GM23338 (cell line): Measurements from ENCODE around the gene SLC47A1. TPM values are rescaled to one million over a fixed set of nuclear protein-coding genes. Genes with fewer than 3 reads are reported as not detected.

Source experiments
- ATAC-seq: fragments of 200-7000 bp; cut with Tn5 transposase; 3 replicates; pipeline ENCODE4 v1.9.1; 2020
- DNase-seq: peaks from one replicate; pipeline ENCODE4 v3.0.0-alpha.2; 2015; ENCODE audit warnings: low spot score
- H2AFZ ChIP-seq: fragments of 200-600 bp; sonication (generic); 2 replicates; pipeline ENCODE4 v1.8.0; 2016; ENCODE audit warnings: antibody characterized with exemption, mild to moderate bottlenecking, moderate library complexity
- H3F3A ChIP-seq: fragments of 200-600 bp; sonication (generic); replicated peaks from 2 replicates; pipeline ENCODE4 v1.8.0; 2017; ENCODE audit warnings: antibody characterized with exemption, mixed run types, low read depth
- H3K27ac ChIP-seq: fragments of 200-600 bp; sonication (generic); 2 replicates; pipeline ENCODE4 v1.6.1; 2016; ENCODE audit warnings: low read depth
- H3K27me3 ChIP-seq: fragments of 200-600 bp; sonication (generic); 2 replicates; pipeline ENCODE4 v1.8.0; 2016; ENCODE audit warnings: mild to moderate bottlenecking, mixed run types, moderate library complexity; ENCODE audit not compliant: insufficient read depth
- H3K36me3 ChIP-seq: fragments of 200-600 bp; sonication (generic); 2 replicates; pipeline ENCODE4 v1.8.0; 2016; ENCODE audit warnings: mild to moderate bottlenecking; ENCODE audit not compliant: insufficient read depth
- H3K4me1 ChIP-seq: fragments of 200-600 bp; sonication (generic); 2 replicates; pipeline ENCODE4 v1.8.0; 2016; ENCODE audit warnings: mild to moderate bottlenecking, moderate library complexity; ENCODE audit not compliant: insufficient read depth
- H3K4me2 ChIP-seq: fragments of 200-600 bp; sonication (generic); 2 replicates; pipeline ENCODE4 v1.7.1; 2017; ENCODE audit warnings: mixed run types
- H3K4me3 ChIP-seq: fragments of 200-600 bp; sonication (generic); 2 replicates; pipeline ENCODE4 v1.6.1; 2016; ENCODE audit warnings: mixed run types
- H3K79me2 ChIP-seq: fragments of 200-600 bp; sonication (generic); replicated peaks from 2 replicates; pipeline ENCODE4 v1.8.0; 2017; ENCODE audit warnings: mild to moderate bottlenecking; ENCODE audit not compliant: insufficient read depth
- H3K9me2 ChIP-seq: fragments of 200-600 bp; sonication (generic); 2 replicates; pipeline ENCODE4 v1.8.0; 2017; ENCODE audit not compliant: insufficient read depth
- H4K20me1 ChIP-seq: fragments of 200-600 bp; sonication (generic); replicated peaks from 2 replicates; pipeline ENCODE4 v1.8.0; 2017; ENCODE audit warnings: mild to moderate bottlenecking; ENCODE audit not compliant: insufficient read depth
- H3K27ac Mint-ChIP-seq: 2 replicates; pipeline ENCODE4 v1.8.0; 2020; ENCODE audit warnings: inconsistent platforms, mild to moderate bottlenecking, moderate library complexity, mixed read lengths
- H3K27me3 Mint-ChIP-seq: 3 replicates; pipeline ENCODE4 v1.8.0; 2022; ENCODE audit warnings: low read depth, mild to moderate bottlenecking, moderate library complexity, mixed read lengths, inconsistent platforms; ENCODE audit not compliant: insufficient read depth, poor library complexity
- H3K36me3 Mint-ChIP-seq: 3 replicates; pipeline ENCODE4 v1.8.0; 2021; ENCODE audit warnings: low read depth, mild to moderate bottlenecking, inconsistent platforms, moderate library complexity, mixed read lengths
- H3K4me1 Mint-ChIP-seq: 3 replicates; pipeline ENCODE4 v1.8.0; 2020; ENCODE audit warnings: mild to moderate bottlenecking, inconsistent platforms, mixed read lengths
- H3K4me3 Mint-ChIP-seq: 3 replicates; pipeline ENCODE4 v1.8.0; 2021; ENCODE audit warnings: moderate library complexity, mild to moderate bottlenecking, inconsistent platforms, mixed read lengths
- H3K9me3 Mint-ChIP-seq: 3 replicates; pipeline ENCODE4 v1.8.0; 2020; ENCODE audit warnings: moderate library complexity, mild to moderate bottlenecking, inconsistent platforms, mixed read lengths
- CREB1 ChIP-seq: fragments of 250-450 bp; sonication (Bioruptor Pico); IDR thresholded peaks from 2 replicates; pipeline ENCODE4 v1.5.0; 2020; ENCODE audit warnings: low read depth, mild to moderate bottlenecking, moderate library complexity
- CTCF ChIP-seq, 2 experiments: fragments of 200-600 bp in 1 of 2; sonication (generic) in 1 of 2; conservative IDR thresholded peaks; 2 replicates each; pipeline versions ENCODE4 v1.5.1 to v1.6.1; 2016 to 2017; ENCODE audit warnings: antibody characterized with exemption in 2 of 2, low read depth in 2 of 2, mild to moderate bottlenecking in 2 of 2, moderate library complexity in 1 of 2
- ETS1 ChIP-seq: IDR thresholded peaks from 2 replicates; pipeline ENCODE4 v1.6.1; 2016; ENCODE audit warnings: antibody characterized with exemption
- EZH2 ChIP-seq: fragments of 200-600 bp; sonication (generic); IDR thresholded peaks from one replicate; pipeline ENCODE4 v1.8.0; 2017; ENCODE audit warnings: antibody characterized with exemption, mild to moderate bottlenecking, low read depth; ENCODE audit not compliant: unreplicated experiment
- EZH2phosphoT487 ChIP-seq: fragments of 200-600 bp; sonication (generic); IDR thresholded peaks from one replicate; pipeline ENCODE4 v1.8.1; 2018; ENCODE audit warnings: antibody characterized with exemption; ENCODE audit not compliant: unreplicated experiment
- JUNB ChIP-seq: IDR thresholded peaks from one replicate; pipeline ENCODE4 v1.6.1; 2016; ENCODE audit warnings: antibody characterized with exemption; ENCODE audit not compliant: unreplicated experiment
- NANOG ChIP-seq: IDR thresholded peaks from 2 replicates; pipeline ENCODE4 v1.6.1; 2016; ENCODE audit warnings: antibody characterized with exemption, borderline replicate concordance
- POLR2AphosphoS5 ChIP-seq: IDR thresholded peaks from 2 replicates; pipeline ENCODE4 v1.6.1; 2016; ENCODE audit warnings: antibody characterized with exemption, low read depth
- REST ChIP-seq: IDR thresholded peaks from one replicate; pipeline ENCODE4 v1.6.1; 2018; ENCODE audit warnings: antibody characterized with exemption; ENCODE audit not compliant: unreplicated experiment
- STAT1 ChIP-seq: IDR thresholded peaks from one replicate; pipeline ENCODE4 v1.6.1; 2016; ENCODE audit warnings: antibody characterized with exemption; ENCODE audit not compliant: unreplicated experiment
- ZNF114 ChIP-seq: fragments of 250-450 bp; sonication (Bioruptor Pico); IDR thresholded peaks from 2 replicates; pipeline ENCODE4 v1.5.0; 2020; ENCODE audit warnings: mild to moderate bottlenecking, moderate library complexity
- ZNF331 ChIP-seq: fragments of 250-450 bp; sonication (Bioruptor Pico); IDR thresholded peaks from 2 replicates; pipeline ENCODE4 v1.5.0; 2020; ENCODE audit warnings: low read depth, mild to moderate bottlenecking, moderate library complexity
- ZNF462 ChIP-seq: fragments of 250-450 bp; sonication (Bioruptor Pico); IDR thresholded peaks from 2 replicates; pipeline ENCODE4 v1.5.0; 2020; ENCODE audit warnings: mild to moderate bottlenecking, moderate library complexity
- polyA plus RNA-seq: library from polyadenylated mRNA; unstranded; fragments of >200 nt; fragmentation: Nextera tagmentation; extraction: Ambion mirVana; gene quantifications from 2 replicates; pipeline ENCODE4 v1.2.1, GENCODE V29; 2016
- total RNA-seq: library from RNA; depleted of rRNA; stranded (reverse); fragments of >200 nt; shearing (Covaris generic); gene quantifications from 2 replicates; pipeline ENCODE4 v1.2.3, GENCODE V29; 2014

Gene SLC47A1
- total and polyA plus RNA-seq, 2 experiments from 2014 or later = 0.53 to 1.9 TPM

- peaks cover 27% of the 10 kb centered on the region for H3K27me3 ChIP-seq
- Mint-ChIP-seq H3K4me1 (peaks cover 11% of the 10 kb centered on the region; the same call in 2 of the 3 replicates), H3K27ac (no peak overlapping the region), H3K4me3 (no peak overlapping the region), H3K9me3 (no peaks in the 10 kb centered on the region), H3K36me3 (no peaks in the 10 kb centered on the region), H3K27me3 (peaks cover 25% of the 10 kb centered on the region)
- DNase-seq (no peak), ATAC-seq (no peak)
- peaks cover 11% of the 10 kb centered on the region; the same call in 1 of the 2 replicates for H3F3A ChIP-seq
- H3K27ac ChIP-seq = no peak overlapping the region
- H4K20me1 ChIP-seq = no peaks in the 10 kb centered on the region
- 0 out of 2 replicates have a peak, but pooled peaks cover 3% of the 10 kb centered on the region for H3K9me2 ChIP-seq
- no peaks in the 10 kb centered on the region for H3K36me3 ChIP-seq
- peaks cover 12% of the 10 kb centered on the region; the same call in 1 of the 2 replicates for H3K4me1 ChIP-seq
- H2AFZ ChIP-seq = no peak overlapping the region
- no peak overlapping the region for H3K4me3 ChIP-seq
- no peaks in the 10 kb centered on the region for H3K79me2 ChIP-seq
- H3K4me2 ChIP-seq = no peak overlapping the region
- TF ChIP-seq ZNF331 (CRISPR knock-in tag) (no peak), ZNF114 (CRISPR knock-in tag) (no peak), EZH2 (no peak), STAT1 (no peak), ETS1 (no peak), CREB1 (CRISPR knock-in tag) (no peak), EZH2phosphoT487 (no peak), POLR2AphosphoS5 (no peak), REST (no peak), ZNF462 (CRISPR knock-in tag) (no peak), CTCF (conservative IDR thresholded peaks at IDR 0.05; ENCODE audit: low read depth in 2 of 2) (no peak), NANOG (no peak), JUNB (no peak)
These were observed 44.9 kb downstream of the SLC47A1 start for GRCh38 chr17:19578545-19578944.
